HEK293T (cell line): ENCODE data around the gene FLRT2.

Experiments used
- BHLHE40 ChIP-seq: fragments of 450-650 bp; IDR thresholded peaks from 2 replicates; pipeline ENCODE4 v1.6.1; 2016; ENCODE audit warnings: mild to moderate bottlenecking, moderate library complexity, borderline replicate concordance
- ELF4 ChIP-seq: fragments of 450-650 bp; IDR thresholded peaks from 2 replicates; pipeline ENCODE4 v1.6.1; 2017; ENCODE audit warnings: antibody characterized with exemption
- FOXA1 ChIP-seq: fragments of 450-650 bp; IDR thresholded peaks from 2 replicates; pipeline ENCODE4 v1.6.1; 2016; ENCODE audit warnings: mild to moderate bottlenecking
- FOXK2 ChIP-seq: fragments of 450-650 bp; IDR thresholded peaks from 2 replicates; pipeline ENCODE4 v1.6.1; 2016; ENCODE audit warnings: mild to moderate bottlenecking
- HDGF ChIP-seq: fragments of 450-650 bp; IDR thresholded peaks from 2 replicates; pipeline ENCODE4 v1.6.1; 2017; ENCODE audit warnings: antibody characterized with exemption, borderline replicate concordance
- SP1 ChIP-seq: fragments of 450-650 bp; IDR thresholded peaks from 2 replicates; pipeline ENCODE4 v1.6.1; 2017
- SUZ12 ChIP-seq: fragments of 450-650 bp; IDR thresholded peaks from 2 replicates; pipeline ENCODE4 v1.6.1; 2016; ENCODE audit warnings: mild to moderate bottlenecking
- TARDBP ChIP-seq: fragments of 450-650 bp; IDR thresholded peaks from 2 replicates; pipeline ENCODE4 v1.6.1; 2016

- TF ChIP-seq TARDBP (no peak), HDGF (no peak), FOXA1 (no peak), FOXK2 (no peak), BHLHE40 (no peak), ELF4 (no peak), SP1 (no peak), SUZ12 (no peak)
Observed at GRCh38 chr14:85601690-85602089, 71.7 kb downstream of the FLRT2 start.
